A549 treated with CpdA at 1 μM for 4 hours (cell line): ENCODE results near the gene EP300. TPM values are rescaled to one million over a fixed set of nuclear protein-coding genes. Genes with fewer than 3 reads are reported as not detected.

ENCODE experiments used
- total RNA-seq: library from RNA; stranded (reverse); fragments of 200-300 nt; extraction: Qiagen RNA extraction; gene quantifications from 5 replicates; pipeline ENCODE4 v1.2.3, GENCODE V29; 2022; ENCODE audit warnings: low read depth

The EP300 gene
- 18.2 to 29.9 TPM (median 19.9 TPM) in 5 replicates for total RNA-seq

DNA sequence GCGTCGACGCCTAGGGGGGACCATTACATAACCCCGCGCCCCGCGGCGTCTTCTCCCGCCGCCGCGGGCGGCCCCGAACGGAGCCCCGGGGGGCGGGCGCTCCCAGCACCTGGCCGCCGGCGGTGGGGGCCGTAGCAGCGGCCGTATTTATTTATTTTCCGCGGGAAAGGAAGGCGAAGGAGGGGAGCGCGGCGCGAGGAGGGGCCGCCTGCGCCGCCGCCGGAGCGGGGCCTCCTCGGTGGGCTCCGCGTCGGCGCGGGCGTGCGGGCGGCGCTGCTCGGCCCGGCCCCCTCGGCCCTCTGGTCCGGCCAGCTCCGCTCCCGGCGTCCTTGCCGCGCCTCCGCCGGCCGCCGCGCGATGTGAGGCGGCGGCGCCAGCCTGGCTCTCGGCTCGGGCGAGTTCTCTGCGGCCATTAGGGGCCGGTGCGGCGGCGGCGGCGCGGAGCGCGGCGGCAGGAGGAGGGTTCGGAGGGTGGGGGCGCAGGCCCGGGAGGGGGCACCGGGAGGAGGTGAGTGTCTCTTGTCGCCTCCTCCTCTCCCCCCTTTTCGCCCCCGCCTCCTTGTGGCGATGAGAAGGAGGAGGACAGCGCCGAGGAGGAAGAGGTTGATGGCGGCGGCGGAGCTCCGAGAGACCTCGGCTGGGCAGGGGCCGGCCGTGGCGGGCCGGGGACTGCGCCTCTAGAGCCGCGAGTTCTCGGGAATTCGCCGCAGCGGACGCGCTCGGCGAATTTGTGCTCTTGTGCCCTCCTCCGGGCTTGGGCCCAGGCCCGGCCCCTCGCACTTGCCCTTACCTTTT lies at the start of gene EP300:
TSS of gene EP300 (plus strand) at position 570 of the 795 bp plus-strand sequence. CDS start 413 bp downstream, outside the sequence.

GRCh38 chr22:41204992-41205900 lies 112.9 kb downstream of the EP300 start, which contains the start of gene L3MBTL2:
TSS of gene L3MBTL2 (plus strand) at chr22:41205312. CDS start at chr22:41205363, 51 bp downstream.

Other genes with a start within 250 kb of the EP300 start
- 158 to 177 TPM (median 163 TPM) in 5 replicates for gene ST13, start 236.0 kb upstream of the EP300 start, total RNA-seq
- gene XPNPEP3, start 235.4 kb upstream of the EP300 start, total RNA-seq, result 7.0 to 10.0 TPM (median 8.3 TPM) in 5 replicates
- gene DNAJB7, start 230.5 kb upstream of the EP300 start, total RNA-seq, result not detected in 5 replicates
- 50.5 to 55.1 TPM (median 54.3 TPM) in 5 replicates for gene RBX1, start 141.2 kb upstream of the EP300 start, total RNA-seq
- 17.9 to 20.1 TPM (median 19.4 TPM) in 5 replicates for gene L3MBTL2, start 112.7 kb downstream of the EP300 start, total RNA-seq
- not detected in 5 replicates for gene CHADL, start 148.3 kb downstream of the EP300 start, total RNA-seq
- gene RANGAP1, start 193.6 kb downstream of the EP300 start, total RNA-seq, result 82.6 to 109 TPM (median 105 TPM) in 5 replicates
- gene ZC3H7B, start 208.9 kb downstream of the EP300 start, total RNA-seq, result 21.8 to 27.8 TPM (median 25.0 TPM) in 5 replicates